Fibroblast of pulmonary artery (primary cell): ENCODE measurements around the gene MEIOB.

Experiments
- DNase-seq: peaks from one replicate; pipeline ENCODE4 v3.0.0-alpha.2; 2010; ENCODE audit warnings: low read depth
- H3K4me3 ChIP-seq: replicated peaks from 2 replicates; pipeline ENCODE4 v1.5.1; 2011; ENCODE audit warnings: low read depth, mild to moderate bottlenecking, control low read depth, low read length, moderate library complexity
- TF ChIP-seq, protein P1 (sequence below): IDR thresholded peaks from 2 replicates; pipeline ENCODE4 v1.5.1; 2011; ENCODE audit warnings: mild to moderate bottlenecking, control low read depth, low read length, inconsistent platforms; ENCODE audit errors: missing control alignments

Gene MEIOB

DNA sequence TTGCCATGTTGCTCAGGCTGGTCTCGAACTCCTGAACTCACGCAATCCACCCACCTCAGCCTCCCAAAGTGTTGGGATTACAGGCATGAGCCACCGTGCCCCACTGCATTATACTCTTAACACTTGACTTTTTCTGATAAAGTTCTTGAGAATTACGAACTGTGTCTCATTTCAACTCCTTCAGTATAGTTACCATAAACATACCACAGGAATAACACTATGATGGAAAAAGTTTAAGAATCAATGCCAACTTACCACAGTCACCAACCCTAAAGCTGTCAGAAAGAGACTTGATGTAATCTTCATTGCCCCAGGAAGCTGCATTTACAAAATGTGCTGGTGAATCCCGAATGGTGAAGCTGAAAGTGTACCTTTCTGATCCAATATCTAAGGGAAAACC is 10.2 kb downstream of the MEIOB start:
- TF ChIP-seq, protein P1, sequence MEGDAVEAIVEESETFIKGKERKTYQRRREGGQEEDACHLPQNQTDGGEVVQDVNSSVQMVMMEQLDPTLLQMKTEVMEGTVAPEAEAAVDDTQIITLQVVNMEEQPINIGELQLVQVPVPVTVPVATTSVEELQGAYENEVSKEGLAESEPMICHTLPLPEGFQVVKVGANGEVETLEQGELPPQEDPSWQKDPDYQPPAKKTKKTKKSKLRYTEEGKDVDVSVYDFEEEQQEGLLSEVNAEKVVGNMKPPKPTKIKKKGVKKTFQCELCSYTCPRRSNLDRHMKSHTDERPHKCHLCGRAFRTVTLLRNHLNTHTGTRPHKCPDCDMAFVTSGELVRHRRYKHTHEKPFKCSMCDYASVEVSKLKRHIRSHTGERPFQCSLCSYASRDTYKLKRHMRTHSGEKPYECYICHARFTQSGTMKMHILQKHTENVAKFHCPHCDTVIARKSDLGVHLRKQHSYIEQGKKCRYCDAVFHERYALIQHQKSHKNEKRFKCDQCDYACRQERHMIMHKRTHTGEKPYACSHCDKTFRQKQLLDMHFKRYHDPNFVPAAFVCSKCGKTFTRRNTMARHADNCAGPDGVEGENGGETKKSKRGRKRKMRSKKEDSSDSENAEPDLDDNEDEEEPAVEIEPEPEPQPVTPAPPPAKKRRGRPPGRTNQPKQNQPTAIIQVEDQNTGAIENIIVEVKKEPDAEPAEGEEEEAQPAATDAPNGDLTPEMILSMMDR, result no peak
- DNase-seq, result no peak
- H3K4me3 ChIP-seq, result no peak overlapping the region

- TF ChIP-seq, protein P1, result no peak
- DNase-seq, result no peak
- H3K4me3 ChIP-seq, result no peak overlapping the region
Measured at GRCh38 chr16:1859650-1860049, 12.3 kb downstream of the MEIOB start.

- TF ChIP-seq, protein P1, result no peak
- DNase-seq, result no peak
- no peak overlapping the region for H3K4me3 ChIP-seq
Measured at GRCh38 chr16:1858189-1858865, 13.6 kb downstream of the MEIOB start.

DNA sequence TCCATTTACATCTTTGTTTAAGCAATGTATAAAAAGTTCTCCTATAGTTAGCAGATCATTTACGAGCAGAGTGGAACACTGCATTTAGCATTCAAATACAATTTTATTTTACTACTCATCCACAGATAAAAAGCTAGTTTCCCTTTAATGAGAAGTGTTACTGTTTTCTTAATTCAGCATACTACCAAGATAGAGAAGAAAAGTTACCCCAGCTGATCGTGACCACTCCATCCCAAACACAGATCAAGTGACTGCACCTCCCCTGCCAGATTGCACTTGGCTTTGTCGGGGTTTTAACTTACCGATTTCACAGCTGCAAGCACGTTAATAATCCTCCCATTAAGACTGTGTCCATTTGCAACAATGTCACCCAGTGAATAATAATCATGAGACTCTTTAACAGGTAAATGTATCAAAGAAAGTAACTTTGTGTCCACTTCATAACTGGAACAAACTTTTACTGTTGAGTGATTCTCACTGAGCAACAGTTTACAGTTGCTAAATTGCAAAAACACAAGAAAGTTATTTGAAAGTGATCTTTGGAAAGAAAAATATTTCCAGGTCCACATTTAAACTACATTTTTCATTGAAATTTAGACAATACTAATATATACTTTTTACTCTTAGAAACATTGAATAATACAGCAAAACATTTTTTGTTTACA is 14.4 kb downstream of the MEIOB start:
- no peak for DNase-seq

GRCh38 chr16:1851793-1852192 is 20.2 kb downstream of the MEIOB start:
- TF ChIP-seq, protein P1, result no peak
- DNase-seq, result no peak

More for the DNA sequence above, 14.4 kb downstream of the MEIOB start:
- TF ChIP-seq, protein P1, result no peak
- no peak overlapping the region for H3K4me3 ChIP-seq

GRCh38 chr16:1850981-1851380 is 21.0 kb downstream of the MEIOB start:
- no peak overlapping the region for H3K4me3 ChIP-seq
- no peak for DNase-seq
- TF ChIP-seq, protein P1, result no peak

More at GRCh38 chr16:1851793-1852192, 20.2 kb downstream of the MEIOB start:
- H3K4me3 ChIP-seq, result no peak overlapping the region
